ENCODE data around the gene TFEB.

The TFEB gene

DNA sequence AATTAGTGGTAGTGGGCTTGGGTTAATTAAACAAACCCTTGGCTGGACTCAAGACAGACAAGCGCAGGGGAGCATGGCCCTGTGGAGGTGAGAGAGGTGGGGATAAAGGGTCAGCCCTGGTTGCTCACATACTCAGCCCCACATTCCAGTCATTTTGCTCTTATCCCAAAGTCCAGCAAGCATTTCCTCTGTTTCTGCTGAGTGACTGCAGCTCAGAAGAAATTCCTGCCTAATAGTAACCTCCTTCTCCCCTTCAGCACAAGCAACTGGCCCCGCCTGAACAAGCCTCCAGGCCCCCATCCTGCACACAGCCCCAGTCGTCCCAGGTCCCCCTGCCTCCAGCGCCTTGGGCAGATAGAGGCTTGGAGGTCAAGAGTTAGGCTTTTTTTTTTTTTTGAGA is 3.6 kb upstream of the TFEB start:
- POLR2A ChIA-PET = interaction anchor here (0.6 kb wide), 1 partner anchor 30 kb away, joined by 3 read pairs; no protein-coding TSS in a partner anchor
- no peak for DNase-seq (ENCODE audit: extremely low spot score)
- CTCF ChIA-PET = interaction anchor here (1.1 to 18.9 kb wide), 3 partner anchors 11 to 55 kb away, joined by 4 to 264 read pairs (median 11); no protein-coding TSS in a partner anchor
- TF ChIP-seq, protein P1, sequence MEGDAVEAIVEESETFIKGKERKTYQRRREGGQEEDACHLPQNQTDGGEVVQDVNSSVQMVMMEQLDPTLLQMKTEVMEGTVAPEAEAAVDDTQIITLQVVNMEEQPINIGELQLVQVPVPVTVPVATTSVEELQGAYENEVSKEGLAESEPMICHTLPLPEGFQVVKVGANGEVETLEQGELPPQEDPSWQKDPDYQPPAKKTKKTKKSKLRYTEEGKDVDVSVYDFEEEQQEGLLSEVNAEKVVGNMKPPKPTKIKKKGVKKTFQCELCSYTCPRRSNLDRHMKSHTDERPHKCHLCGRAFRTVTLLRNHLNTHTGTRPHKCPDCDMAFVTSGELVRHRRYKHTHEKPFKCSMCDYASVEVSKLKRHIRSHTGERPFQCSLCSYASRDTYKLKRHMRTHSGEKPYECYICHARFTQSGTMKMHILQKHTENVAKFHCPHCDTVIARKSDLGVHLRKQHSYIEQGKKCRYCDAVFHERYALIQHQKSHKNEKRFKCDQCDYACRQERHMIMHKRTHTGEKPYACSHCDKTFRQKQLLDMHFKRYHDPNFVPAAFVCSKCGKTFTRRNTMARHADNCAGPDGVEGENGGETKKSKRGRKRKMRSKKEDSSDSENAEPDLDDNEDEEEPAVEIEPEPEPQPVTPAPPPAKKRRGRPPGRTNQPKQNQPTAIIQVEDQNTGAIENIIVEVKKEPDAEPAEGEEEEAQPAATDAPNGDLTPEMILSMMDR (IDR thresholded peaks at IDR 0.05; ENCODE audit: control extremely low read depth, extremely low read depth, low read depth, missing control alignments) = no peak

GRCh38 chr6:41737591-41738130 is 2.3 kb upstream of the TFEB start:
- no peak for DNase-seq (ENCODE audit: extremely low spot score)
- TF ChIP-seq, protein P1 (IDR thresholded peaks at IDR 0.05; ENCODE audit: control extremely low read depth, extremely low read depth, low read depth, missing control alignments) = no peak
- POLR2A ChIA-PET = no interaction called here
- CTCF ChIA-PET = interaction anchor here (1.1 to 18.9 kb wide), 4 partner anchors 8 to 48 kb away, joined by 3 to 264 read pairs (median 5); no protein-coding TSS in a partner anchor

DNA sequence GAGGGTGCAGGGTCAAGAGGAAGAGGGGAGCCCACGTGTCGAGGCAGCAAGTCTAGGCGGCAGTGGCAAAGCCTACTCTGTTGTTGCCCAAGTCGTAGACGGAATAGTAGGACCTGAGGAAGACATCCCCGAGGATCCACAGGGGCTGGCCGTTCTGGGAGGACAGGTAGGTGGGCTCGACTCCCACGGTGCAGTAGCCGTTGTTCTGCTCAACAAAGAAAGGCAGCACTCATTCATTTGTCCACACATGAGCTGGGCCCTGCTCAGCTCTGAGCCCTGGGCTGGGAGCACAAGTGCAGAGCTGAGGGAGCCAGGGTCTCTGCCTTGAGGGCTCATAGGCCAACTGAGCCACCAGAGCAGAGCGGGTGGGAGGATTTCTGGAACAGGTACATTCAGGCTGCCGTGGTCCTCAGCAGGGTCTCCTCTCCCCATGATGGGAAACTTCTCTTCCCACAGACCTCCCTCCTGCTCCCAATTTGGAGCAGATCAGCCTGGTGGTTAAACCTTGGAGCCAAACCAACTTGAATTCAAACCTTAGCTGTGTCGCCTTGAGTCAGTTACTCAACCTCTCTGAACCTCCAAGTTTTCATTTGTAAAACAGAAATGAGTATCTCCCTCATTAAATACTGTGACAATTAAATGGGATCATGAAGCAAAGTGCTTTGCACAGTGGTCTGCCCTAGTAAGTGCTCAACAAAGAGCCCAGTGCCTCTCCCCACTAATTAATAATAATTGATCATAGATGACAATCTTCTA is 1.6 kb upstream of the TFEB start:
- TF ChIP-seq, protein P1 (IDR thresholded peaks at IDR 0.05; ENCODE audit: control extremely low read depth, extremely low read depth, low read depth, missing control alignments) = no peak
- ChIA-PET POLR2A (no interaction called here), CTCF (interaction anchor here (1.0 to 18.9 kb wide), 7 partner anchors 9 to 47 kb away, joined by 3 to 264 read pairs (median 4); no protein-coding TSS in a partner anchor)
- no peak for DNase-seq (ENCODE audit: extremely low spot score)

- POLR2A ChIA-PET = interaction anchor here (3.8 kb wide), 1 partner anchor 29 kb away, joined by 39 read pairs; no protein-coding TSS in a partner anchor
- TF ChIP-seq, protein P1 (IDR thresholded peaks at IDR 0.05; ENCODE audit: control extremely low read depth, extremely low read depth, low read depth, missing control alignments) = no peak
- no peak for DNase-seq (ENCODE audit: extremely low spot score)
- CTCF ChIA-PET = interaction anchor here (0.6 to 18.9 kb wide), 12 partner anchors 10 to 53 kb away, joined by 3 to 264 read pairs (median 4); no protein-coding TSS in a partner anchor
Measured at GRCh38 chr6:41736186-41736733, 852 bp upstream of the TFEB start.

DNA sequence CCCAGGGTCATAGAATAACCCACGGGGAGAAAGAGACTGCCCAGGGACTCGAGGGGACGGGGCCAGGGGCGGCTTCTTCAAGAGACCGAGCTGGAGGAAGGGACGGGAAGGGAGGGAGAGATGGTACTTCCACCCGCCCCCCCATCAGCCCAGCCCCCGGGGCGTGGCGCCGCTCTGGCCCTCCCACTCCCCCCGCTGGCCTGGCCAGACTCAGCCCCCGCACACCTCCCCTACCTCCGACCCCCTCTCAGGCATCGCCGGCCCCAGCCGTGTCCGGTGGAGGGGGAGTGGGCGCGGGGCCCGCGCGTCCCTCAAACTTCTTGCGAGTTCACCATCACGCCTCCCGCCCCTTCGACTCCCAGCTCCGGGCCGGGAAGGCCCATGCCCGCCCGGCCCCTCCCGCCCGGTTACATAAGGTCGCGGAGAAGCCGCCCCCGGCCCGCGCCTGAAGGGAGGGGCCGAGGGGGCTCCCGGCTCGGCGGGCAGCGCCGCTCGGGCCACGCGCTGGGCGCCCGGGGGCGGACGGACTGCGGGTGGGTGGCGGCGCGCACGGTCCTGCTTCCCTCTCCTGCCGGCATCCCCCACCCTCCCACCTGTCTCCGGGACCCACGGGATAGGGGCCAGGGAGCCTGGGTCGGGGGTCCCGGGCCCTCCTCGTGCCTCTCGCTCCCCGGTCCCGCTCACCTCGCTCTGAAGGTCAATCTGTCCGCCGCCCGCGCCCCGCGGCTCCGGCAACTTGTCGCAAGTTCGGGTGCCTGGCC is 562 bp downstream of the TFEB start:
- TF ChIP-seq, protein P1 (IDR thresholded peaks at IDR 0.05; ENCODE audit: control extremely low read depth, extremely low read depth, low read depth, missing control alignments) = no peak
- peak; percentile 85 for DNase-seq (ENCODE audit: extremely low spot score)
- CTCF ChIA-PET = interaction anchor here (0.9 to 18.9 kb wide), 15 partner anchors 9 to 310 kb away, joined by 3 to 264 read pairs (median 5); partner anchors contain the start of gene TOMM6
- POLR2A ChIA-PET = interaction anchor here (1.0 to 3.9 kb wide), 5 partner anchors 14 to 401 kb away, joined by 5 to 39 read pairs (median 20); no protein-coding TSS in a partner anchor
